Activated CD8-positive, alpha-beta memory T cell treated with anti-CD3 and anti-CD28 coated beads, Interleukin-2, amount 50 U/mL, for 1 hour (primary cell): Measurements from ENCODE around the gene DUSP14.

Experiments used
- DNase-seq: peaks from one replicate; pipeline ENCODE4 v3.0.0-alpha.2; 2020; ENCODE audit errors: extremely low read depth

DUSP14 gene

DNA sequence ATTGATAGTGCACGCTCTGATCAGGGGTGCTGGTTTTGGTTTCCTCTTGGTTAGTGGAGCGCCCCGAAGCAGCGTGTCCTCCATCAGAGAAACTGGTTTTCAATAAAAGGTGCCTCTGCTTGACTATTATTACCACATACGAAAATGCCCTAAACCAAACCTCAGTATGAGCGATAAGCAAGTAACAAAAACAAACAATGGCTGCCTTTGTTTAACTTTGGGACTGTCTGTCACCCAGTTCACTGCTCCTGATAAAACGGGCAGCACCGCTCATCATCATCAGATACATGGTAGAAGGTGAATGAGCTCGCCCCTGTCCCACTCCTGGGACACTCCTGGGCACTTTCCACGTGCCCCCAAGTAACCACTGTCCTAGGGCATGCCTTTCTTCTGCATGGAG lies 24.0 kb downstream of the DUSP14 start:
- no peak for DNase-seq

GRCh38 chr17:37516127-37516571 lies 26.5 kb downstream of the DUSP14 start:
- no peak for DNase-seq

GRCh38 chr17:37517881-37518280 lies 28.2 kb downstream of the DUSP14 start:
- DNase-seq, result no peak

- no peak for DNase-seq
Observed at GRCh38 chr17:37518826-37519225, 29.1 kb downstream of the DUSP14 start.

- no peak for DNase-seq
Observed at GRCh38 chr17:37519251-37519985, 29.7 kb downstream of the DUSP14 start.

GRCh38 chr17:37520174-37520573 lies 30.5 kb downstream of the DUSP14 start:
- DNase-seq, result no peak

GRCh38 chr17:37521821-37522220 lies 32.1 kb downstream of the DUSP14 start:
- no peak for DNase-seq

DNA sequence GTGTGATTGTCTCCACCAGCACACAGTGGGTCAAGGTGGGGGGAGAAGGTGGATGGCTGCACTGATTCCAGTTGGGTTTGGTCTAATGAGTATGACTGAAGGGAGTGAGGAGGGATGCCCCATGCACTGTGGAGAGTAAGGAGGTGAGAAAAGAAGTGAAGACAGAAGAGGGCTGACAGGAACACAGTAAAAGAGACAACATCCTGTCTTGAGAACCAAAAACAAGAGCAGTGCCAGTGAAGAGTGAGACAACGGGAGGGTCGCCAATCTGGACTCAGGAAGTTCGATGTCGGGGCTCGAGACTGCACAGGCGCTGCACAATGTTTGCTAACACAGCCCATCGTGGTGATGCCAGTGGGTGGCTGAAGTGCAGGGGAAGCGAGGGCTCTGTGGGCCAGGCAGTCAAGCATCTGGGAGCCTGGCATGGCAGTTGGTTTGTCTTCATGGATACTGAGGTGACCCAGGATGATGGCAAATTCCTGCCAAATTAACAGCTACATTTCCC lies 34.1 kb downstream of the DUSP14 start:
- no peak for DNase-seq

- peak; percentile 8 for DNase-seq
Observed at GRCh38 chr17:37527249-37527851, 37.7 kb downstream of the DUSP14 start.

DNA sequence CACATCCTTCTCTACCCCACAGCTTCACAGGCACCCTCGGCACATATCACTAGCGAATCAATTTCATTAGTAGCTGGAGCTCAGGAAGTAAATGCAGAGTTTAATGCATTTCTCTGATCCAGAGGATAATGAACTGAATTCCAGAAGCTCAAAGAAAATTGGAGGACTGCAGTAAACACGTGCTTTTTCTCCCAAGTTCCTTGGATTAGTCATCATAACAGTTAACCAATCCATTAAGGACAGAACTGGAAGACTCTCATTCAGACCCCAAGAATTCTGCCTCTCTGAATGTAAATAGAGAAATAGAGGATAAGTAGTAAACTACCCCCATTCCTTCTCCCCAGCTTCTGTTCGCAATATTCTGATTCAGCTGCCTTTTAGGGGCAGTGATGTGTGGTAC lies 40.7 kb downstream of the DUSP14 start:
- DNase-seq, result no peak

DNA sequence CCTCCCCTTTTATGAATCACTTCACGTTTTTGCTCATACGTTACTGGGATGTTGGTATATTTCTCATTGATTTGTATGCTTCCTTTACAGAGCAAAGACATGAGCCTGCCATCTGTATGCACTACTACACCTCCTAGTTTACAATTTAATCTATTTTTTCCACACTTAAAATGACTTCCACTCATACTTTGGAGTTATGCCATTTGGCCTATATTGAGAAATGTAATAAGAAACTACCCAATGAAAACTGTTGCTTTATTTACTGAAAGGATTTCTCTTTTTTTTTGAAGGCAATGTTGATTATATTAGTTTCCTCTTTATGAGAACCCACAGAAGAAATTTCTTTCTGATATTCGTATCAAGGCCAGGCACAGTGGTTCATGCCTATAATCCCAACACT lies 43.1 kb downstream of the DUSP14 start:
- no peak for DNase-seq

- DNase-seq, result no peak
Observed at GRCh38 chr17:37535906-37536305, 46.2 kb downstream of the DUSP14 start.

DNA sequence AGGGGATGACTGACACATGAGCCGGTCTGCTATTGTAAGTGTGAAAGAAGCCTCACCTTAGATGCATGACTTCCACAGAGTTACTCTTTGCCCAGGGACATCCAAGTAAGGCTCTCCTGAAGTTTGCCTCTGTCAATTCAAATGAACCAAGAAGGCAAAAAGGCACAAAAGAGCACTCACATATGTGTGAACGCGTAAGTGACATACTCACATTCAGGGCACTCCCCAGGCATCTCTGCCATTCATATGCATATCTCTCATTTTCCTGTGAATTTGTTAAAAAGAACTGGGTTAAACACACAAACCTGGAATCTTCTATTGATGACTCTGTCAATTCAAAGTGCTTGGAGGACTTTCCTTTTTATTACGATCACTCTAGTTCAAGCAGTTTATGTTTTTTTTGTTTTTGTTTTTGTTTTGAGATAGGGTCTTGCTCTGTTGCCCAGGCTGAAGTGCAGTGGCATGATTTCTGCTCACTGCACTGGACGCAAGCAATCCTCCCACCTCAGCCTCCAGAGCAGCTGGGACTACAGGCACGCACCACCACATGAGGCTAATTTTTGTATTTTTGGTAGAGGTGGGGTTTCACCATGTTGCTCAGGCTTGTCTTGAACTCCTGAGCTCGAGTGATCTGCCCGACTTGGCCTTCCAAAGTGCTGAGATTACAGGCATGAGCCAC lies 49.4 kb downstream of the DUSP14 start:
- no peak for DNase-seq

- no peak for DNase-seq
Observed at GRCh38 chr17:37541880-37542660, 52.4 kb downstream of the DUSP14 start.

- no peak for DNase-seq
Observed at GRCh38 chr17:37543637-37544052, 54.0 kb downstream of the DUSP14 start.

DNA sequence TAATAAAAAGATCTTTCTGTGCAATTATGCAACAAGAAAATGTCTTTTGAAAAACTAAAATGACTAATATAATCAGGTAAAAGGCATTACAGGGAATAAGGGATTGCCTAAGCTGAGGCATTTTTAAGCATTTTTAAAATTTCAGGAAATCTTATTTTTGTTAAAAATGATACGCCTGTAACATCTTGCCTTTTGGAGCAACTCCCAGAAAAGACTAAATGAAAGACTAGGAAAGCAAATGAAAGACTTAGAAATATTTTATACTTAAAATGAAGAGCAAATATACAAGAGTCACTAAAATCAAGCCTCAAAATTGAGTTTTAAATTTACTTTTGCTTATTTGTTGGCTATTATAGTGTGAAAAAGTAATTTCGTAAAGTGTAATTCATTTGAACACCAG lies 55.8 kb downstream of the DUSP14 start:
- DNase-seq, result no peak

- no peak for DNase-seq
Observed at GRCh38 chr17:37546302-37546701, 56.6 kb downstream of the DUSP14 start.

DNA sequence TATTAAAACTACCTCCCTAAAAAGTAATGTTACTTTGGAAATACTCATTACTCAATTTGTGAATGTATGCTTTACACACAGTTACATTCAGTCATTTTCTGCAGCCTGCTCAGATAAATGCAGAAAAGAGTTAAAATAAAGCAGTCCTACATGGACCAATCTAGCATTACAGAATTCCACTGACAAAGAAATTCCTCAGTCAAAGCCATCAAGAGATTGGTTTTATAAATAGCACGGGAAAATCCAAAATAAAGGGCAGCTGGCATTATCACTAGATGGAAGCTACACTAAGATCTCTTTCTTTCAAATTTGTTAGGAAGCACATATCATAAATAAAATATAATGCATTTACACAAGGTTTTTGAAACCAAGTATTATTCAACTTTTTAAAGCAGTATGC lies 58.3 kb downstream of the DUSP14 start:
- no peak for DNase-seq

DNA sequence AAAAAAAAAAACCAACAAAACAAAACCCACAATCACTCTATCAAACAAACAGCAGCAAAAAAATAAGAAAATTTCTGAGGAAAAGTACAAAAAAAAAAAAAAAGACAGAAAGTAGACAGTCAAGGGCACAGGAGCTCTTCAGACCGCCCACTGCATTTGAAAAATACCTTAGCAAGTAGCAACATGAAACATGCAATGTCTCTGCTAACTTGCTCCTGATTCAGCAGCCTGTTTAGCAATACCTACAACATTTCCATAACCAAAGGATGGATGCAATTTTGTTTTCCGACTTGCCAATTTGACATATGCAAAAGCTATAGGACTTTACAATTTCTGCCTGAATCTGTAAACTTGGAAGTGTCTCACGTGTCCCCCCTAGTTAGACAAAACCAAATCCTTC lies 62.1 kb downstream of the DUSP14 start:
- DNase-seq, result no peak

DNA sequence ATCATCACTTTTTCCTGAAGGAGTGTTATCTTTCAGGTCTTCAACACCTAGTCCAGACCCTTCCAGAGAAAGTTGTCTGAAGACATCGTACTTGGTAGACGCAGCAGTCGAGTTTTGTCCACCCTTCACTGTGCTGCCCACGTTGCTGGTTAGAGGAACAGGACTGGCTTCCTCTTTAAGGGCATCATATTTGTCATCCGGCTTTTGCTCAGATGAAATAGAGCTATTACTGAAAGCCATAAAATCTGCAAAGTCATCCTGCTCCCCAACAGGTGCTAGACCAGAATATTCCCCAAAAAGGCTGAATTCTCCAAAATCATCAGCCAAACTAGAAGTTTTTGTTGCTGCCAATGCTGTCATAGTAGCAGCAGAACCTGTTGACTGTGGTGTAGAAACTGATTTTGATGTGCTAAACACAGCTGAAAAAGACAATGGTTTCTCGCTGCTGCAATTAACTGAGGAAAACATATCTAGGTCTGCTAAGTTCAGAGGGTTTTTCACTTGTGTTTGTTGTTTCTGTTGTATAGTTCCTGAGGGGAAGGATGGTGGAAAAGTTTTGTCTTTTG lies 63.8 kb downstream of the DUSP14 start:
- no peak for DNase-seq

- no peak for DNase-seq
Observed at GRCh38 chr17:37555386-37555785, 65.7 kb downstream of the DUSP14 start.

DNA sequence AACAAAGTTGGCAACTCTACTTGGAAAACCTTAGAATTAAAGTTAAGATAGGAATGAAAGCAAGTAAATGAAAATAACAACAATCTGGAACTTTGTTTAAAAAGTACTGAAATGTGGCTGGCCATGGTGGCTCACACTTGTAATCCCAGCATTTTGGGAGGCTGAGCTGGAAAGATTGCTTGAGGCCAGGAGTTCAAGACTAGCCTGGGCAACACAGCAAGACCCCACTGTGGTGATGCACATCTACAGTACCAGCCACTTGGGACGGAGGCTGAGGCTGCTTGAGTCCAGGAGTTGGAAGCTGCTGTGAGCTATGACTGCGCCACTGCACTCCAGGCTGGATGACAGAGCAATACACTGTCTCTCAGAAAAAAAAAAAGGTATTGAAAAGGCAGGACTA lies 67.8 kb downstream of the DUSP14 start:
- no peak for DNase-seq
